HG03066 (cell line): ENCODE data around the gene GAPVD1.
"Not testable (repeated sequence)": the region's sequence is repeated elsewhere in the genome, so short reads cannot be mapped to it uniquely, and the experiment has no call there.

Experiments used
- ATAC-seq: cut with Tn5 transposase; IDR thresholded peaks from one replicate; pipeline ENCODE4 v1.9.1; 2021; ENCODE audit warnings: low read depth; ENCODE audit not compliant: unreplicated experiment

Gene GAPVD1

DNA sequence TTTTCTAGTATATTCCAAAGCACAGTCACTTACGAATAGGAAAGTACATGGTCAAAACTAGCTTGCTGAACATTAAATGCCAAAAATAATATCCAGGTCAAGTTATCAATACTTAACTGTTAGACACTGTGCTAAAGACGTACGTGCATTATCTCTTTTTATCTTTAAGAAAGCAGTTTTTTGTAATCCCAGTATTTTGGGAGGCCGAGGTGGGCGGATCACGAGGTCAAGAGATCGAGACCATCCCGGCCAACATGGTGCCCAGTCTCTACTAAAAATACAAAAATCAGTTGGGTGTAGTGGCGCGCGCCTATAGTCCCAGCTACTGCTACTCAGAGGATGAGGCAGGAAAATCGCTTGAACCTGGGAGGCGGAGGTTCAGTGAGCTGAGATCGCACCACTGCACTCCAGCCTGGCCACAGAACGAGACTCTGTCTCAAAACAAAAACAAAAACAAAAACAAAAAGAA, 17.8 kb upstream of the GAPVD1 start:
- ATAC-seq, result no peak

- ATAC-seq, result no peak
Measured at GRCh38 chr9:125246261-125246667, 15.4 kb upstream of the GAPVD1 start.

GRCh38 chr9:125254231-125254630, 7.4 kb upstream of the GAPVD1 start:
- no peak for ATAC-seq

DNA sequence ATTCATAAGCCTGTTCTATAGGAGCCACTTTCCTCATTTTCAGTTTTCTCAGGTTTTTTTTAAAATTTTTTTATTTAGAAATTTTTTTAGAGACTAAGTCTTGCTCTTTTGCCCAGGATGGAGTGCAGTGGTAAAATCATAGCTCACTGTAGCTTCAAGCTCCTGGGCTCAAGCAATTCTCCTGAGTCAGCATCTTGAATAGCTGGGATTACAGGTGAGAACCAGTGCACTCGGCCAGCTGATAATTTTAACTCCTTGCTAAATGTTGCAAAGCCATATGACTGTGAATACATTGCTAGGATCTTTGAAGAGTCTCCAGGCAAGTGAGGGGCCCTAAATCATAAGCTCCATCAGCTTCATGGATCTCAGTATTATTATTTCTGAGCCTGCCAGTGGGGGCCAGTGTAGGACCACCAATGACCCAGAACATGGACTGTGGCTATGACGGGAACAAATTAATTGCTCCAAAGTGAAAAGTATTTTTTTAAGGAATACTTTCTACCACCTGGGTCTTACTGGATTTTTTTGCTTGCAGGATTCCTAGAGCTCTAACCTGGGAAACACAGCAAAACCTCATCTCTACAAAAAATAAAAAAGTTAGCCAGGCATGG, 5.7 kb upstream of the GAPVD1 start:
- ATAC-seq, result no peak

GRCh38 chr9:125258160-125258785, 3.4 kb upstream of the GAPVD1 start:
- no peak for ATAC-seq

DNA sequence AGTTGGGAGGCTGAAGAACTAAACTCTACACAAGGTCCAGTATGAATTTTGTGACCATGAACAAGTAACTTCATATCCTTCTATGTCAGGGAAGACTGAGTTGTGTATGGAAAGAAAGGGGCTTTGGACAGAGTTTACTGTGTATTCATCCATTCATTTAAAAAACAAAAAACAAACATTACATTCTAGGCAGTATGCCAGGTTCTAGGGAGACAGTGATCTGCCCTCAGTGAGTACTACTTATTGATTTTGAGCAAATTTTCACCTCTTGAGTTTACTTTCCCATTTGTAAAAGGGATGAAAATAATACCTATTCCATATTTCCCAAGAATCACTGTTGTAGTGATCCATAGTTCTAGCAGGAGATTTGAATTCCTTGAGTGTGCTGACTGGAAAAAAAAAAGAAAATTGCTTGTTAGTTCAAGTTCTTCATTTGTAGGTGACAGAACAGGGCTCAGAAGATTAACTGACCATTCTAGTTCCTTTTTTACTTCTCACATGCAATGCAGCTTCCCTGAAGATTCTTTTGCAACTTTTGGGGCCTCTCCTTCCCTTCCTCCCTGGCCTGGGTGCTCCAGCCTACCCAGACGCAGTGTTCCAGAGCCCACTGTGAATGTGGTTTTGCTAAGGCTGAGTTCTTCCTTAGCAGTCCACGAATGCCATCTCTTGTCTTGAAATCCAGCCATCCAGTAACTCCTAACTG, 2.6 kb upstream of the GAPVD1 start:
- ATAC-seq, result no peak

DNA sequence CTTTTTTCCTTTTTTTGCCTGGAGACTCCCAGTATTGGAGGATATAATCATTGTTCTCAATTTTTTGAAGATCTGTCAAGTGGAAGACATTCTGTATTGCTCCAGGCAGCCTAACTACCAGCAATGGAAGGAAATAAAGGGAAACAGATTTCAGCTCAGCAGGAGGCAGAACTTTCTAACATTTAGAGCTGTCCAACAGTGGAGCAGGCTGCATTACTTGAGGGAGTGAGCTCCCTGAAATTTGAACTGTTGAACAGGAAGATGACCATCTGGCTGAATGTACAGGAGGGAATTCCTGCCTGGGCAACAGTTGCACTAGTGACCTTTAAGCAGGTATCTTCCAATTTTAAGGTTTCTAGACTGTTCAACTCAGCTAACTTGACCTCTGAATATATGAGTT, 1.1 kb upstream of the GAPVD1 start:
- ATAC-seq, result no peak

- ATAC-seq, result peak; percentile 8
Measured at GRCh38 chr9:125262294-125262991, 817 bp downstream of the GAPVD1 start.

- not testable (repeated sequence) for ATAC-seq
Measured at GRCh38 chr9:125264068-125264467, 2.4 kb downstream of the GAPVD1 start.

GRCh38 chr9:125268394-125269013, 6.9 kb downstream of the GAPVD1 start:
- ATAC-seq, result no peak

- ATAC-seq, result no peak
Measured at GRCh38 chr9:125269014-125269397, 7.4 kb downstream of the GAPVD1 start.

DNA sequence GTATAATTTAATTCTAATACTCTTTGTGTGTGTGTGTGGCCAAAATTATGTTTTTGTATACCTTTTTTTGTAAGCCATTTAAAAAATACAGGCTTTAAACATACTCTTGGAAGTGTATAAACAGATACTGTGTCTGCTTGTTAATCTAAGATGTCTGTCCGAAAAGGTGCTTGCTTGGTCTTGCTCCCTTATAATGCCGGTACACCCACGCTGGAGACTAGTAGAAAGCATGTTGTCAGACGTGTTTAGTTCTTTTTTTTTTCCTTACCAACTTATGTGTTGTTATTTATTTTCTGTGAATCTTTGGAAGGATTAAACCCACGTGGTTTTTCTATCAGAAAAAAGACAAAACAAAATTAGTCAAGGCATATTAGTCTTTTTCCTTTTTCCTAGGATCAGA, 9.5 kb downstream of the GAPVD1 start:
- no peak for ATAC-seq

DNA sequence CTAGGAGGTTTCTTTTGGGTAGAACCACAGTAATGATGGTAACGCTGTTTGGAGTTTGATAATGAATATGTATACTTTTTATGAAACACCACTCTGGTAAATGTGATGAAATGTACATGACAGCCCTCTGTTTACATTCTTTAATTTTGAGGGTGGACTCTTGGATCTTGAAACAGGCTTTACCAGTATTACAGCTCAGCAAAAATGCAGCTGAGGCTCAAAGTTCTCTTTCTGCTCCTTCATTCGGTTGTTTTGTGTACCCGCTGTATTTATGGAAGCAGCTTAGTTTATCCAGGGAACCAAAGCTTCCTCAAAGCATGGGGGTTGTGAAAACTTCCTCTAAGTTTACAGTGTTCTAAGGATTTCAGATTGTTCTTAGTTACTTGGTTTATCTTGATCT, 11.1 kb downstream of the GAPVD1 start:
- ATAC-seq, result no peak

DNA sequence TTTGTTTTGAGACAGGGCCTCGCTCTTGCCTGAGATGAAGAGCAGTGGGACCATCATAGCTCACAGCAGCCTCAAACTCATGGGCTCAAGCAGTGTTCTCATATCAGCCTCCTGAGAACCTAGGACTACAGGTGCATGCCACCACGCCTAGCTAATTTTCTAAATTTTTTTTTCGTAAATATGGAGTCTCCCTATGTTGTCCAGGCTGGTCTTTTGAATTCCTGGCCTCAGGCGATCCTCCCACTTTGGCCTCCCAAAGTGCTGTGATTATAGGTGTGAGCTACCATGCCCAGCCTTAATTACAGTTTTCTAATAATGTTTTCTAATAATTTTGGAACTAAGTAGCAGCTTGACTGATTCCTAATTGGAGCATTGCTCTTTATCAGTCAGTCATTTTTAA, 15.1 kb downstream of the GAPVD1 start:
- no peak for ATAC-seq

DNA sequence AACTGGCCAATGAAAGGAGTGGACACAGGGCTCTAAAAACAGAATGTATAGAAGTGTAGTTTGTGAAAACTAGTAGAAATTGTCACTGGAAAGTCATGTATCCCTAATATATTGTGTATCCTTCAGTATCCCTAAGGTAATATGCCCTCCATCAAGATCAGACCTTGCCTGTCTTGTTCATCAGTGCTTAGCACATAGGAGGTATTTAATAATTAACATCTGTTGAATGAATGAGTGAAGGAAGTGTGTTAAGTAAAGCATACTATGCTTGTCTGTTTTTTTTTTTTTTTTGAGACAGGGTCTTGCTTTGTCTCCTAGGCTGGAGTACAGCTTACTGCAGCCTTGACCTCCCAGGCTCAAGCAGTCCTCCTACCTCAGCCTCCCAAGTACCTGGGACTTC, 15.8 kb downstream of the GAPVD1 start:
- ATAC-seq, result no peak

DNA sequence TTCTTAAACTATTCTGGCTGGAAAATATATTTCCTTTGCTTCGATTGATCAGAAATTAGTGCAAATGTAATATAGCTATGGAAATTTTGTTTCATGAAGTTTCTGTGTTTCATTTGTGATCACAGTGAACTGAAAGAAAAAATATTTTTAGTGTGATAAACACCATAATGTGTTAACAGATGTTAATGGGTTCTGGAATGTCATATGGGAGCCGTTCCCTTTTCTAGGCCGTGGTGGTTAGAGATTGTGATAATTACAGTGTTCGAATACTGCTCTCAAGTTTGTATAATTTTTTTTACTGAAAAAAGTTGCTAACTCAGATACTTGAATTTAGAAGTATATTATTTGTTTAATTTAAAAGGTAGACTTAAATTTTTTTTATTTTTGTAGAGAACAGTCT, 19.3 kb downstream of the GAPVD1 start:
- ATAC-seq, result no peak

GRCh38 chr9:125284855-125285254, 23.2 kb downstream of the GAPVD1 start:
- no peak for ATAC-seq

DNA sequence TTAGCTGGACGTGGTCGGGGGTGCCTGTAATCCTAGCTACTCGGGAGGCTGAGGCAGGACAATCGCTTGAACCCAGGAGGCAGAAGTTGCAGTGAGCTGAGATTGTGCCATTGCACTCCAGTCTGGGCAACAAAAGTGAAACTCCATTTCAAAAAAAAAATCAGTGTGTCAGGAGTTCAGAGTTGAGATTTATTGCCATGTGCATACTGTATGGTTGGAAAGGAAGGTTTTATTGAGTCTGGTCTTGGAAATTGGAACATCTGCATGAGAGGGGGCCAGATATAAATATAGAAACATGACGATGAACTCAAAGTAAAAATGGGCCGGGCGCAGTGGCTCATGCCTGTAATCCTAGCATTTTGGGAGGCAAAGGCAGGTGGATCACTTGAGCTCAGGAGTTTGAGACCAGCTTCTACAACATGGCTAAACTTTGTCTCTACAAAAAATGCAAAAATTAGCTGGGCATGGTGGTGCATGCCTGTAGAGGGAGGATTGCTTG, 25.4 kb downstream of the GAPVD1 start:
- not testable (repeated sequence) for ATAC-seq

DNA sequence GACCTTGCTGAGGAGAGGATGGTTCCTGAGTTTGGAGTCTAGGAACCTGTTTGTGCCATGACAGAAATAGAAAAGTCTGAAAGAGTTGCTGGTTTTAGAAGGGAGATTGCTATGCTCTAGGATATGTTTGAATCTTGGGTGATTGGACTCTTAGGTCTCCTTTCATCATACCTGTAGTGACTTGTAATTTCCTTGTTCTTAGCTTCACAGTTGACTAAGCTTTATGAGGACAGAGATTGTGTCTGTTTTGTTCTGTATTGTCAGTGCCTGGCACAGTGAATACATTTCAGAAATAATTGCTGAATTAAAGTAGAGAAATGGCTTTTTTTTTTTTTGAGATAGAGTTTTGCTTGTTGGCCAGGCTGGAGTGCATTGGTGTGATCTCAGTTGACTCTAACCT, 31.5 kb downstream of the GAPVD1 start:
- no peak for ATAC-seq

DNA sequence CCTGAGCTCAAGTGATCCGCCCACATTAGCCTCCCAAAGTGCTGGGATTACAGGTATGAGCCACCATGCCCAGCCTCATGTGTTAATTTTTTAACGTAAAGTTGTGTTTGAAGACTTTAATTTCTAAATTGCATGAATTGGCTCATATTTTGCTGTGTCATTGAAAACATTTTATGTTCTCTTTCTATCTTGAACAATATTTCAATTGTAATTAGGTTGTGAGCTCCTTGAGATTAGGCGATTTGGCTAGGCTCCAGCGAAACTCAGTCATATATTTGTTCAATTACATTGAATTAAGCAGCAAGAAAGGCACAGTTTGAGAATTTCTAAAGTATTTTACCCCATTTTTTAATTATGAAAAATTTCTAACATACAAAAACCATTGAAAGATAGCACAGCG, 34.0 kb downstream of the GAPVD1 start:
- no peak for ATAC-seq
